ENCODE results near the gene ALOXE3. TPM values are rescaled to one million over a fixed set of nuclear protein-coding genes. Genes with fewer than 3 reads are reported as not detected.

ALOXE3 gene
- total and polyA plus RNA-seq, 2 experiments from 2014 or later: 0.10 to 0.27 TPM

- Histone ChIP-seq H3K27me3 (ENCODE audit: insufficient read depth) (no peaks in the 10 kb centered on the region), H2AFZ (no peak overlapping the region), H3F3A (replicated peaks; ENCODE audit: low read depth) (peaks cover 17% of the 10 kb centered on the region; the same call in 1 of the 2 replicates), H3K9me2 (ENCODE audit: insufficient read depth) (no peaks in the 10 kb centered on the region), H3K4me1 (ENCODE audit: insufficient read depth) (peaks cover 3% of the 10 kb centered on the region; the same call in 1 of the 2 replicates), H3K79me2 (replicated peaks; ENCODE audit: insufficient read depth) (peaks cover 4% of the 10 kb centered on the region; the same call in 1 of the 2 replicates), H3K36me3 (ENCODE audit: insufficient read depth) (no peaks in the 10 kb centered on the region; the same call in 1 of the 2 replicates), H4K20me1 (replicated peaks; ENCODE audit: insufficient read depth) (no peaks in the 10 kb centered on the region; the same call in 1 of the 2 replicates), H3K4me2 (no peak overlapping the region), H3K27ac (ENCODE audit: low read depth) (no peak overlapping the region), H3K4me3 (no peak overlapping the region)
- Mint-ChIP-seq H3K36me3 (ENCODE audit: low read depth) (peaks cover 40% of the 10 kb centered on the region), H3K27ac (no peak overlapping the region), H3K4me3 (no peak overlapping the region), H3K9me3 (no peaks in the 10 kb centered on the region), H3K27me3 (ENCODE audit: insufficient read depth, low read depth, poor library complexity) (peaks cover 11% of the 10 kb centered on the region), H3K4me1 (peaks cover 6% of the 10 kb centered on the region; the same call in 2 of the 3 replicates)
- DNase-seq (ENCODE audit: low spot score) (no peak), ATAC-seq (no peak)
- TF ChIP-seq ZNF331 (CRISPR knock-in tag; IDR thresholded peaks at IDR 0.05; ENCODE audit: low read depth) (no peak), ETS1 (IDR thresholded peaks at IDR 0.05) (no peak), REST (IDR thresholded peaks at IDR 0.05; ENCODE audit: unreplicated experiment) (no peak), CREB1 (CRISPR knock-in tag; IDR thresholded peaks at IDR 0.05; ENCODE audit: low read depth) (no peak), STAT1 (IDR thresholded peaks at IDR 0.05; ENCODE audit: unreplicated experiment) (no peak), EZH2 (IDR thresholded peaks at IDR 0.05; ENCODE audit: low read depth, unreplicated experiment) (no peak), ZNF114 (CRISPR knock-in tag; IDR thresholded peaks at IDR 0.05) (no peak), POLR2AphosphoS5 (IDR thresholded peaks at IDR 0.05; ENCODE audit: low read depth) (no peak)
Observed at GRCh38 chr17:8147805-8148404, 29.6 kb upstream of the ALOXE3 start.

GRCh38 chr17:8147141-8147804 is 29.0 kb upstream of the ALOXE3 start:
- Histone ChIP-seq H3K27me3 (ENCODE audit: insufficient read depth) (no peaks in the 10 kb centered on the region), H3K9me2 (ENCODE audit: insufficient read depth) (no peaks in the 10 kb centered on the region), H2AFZ (no peak overlapping the region), H3K4me1 (ENCODE audit: insufficient read depth) (no peaks in the 10 kb centered on the region), H3K4me3 (no peak overlapping the region), H3K4me2 (no peak overlapping the region), H3K27ac (ENCODE audit: low read depth) (no peak overlapping the region), H3K79me2 (replicated peaks; ENCODE audit: insufficient read depth) (peaks cover 4% of the 10 kb centered on the region; the same call in 1 of the 2 replicates), H3K36me3 (ENCODE audit: insufficient read depth) (no peaks in the 10 kb centered on the region; the same call in 1 of the 2 replicates), H4K20me1 (replicated peaks; ENCODE audit: insufficient read depth) (no peaks in the 10 kb centered on the region; the same call in 1 of the 2 replicates), H3F3A (replicated peaks; ENCODE audit: low read depth) (peaks cover 14% of the 10 kb centered on the region; the same call in 1 of the 2 replicates)
- no peak for ATAC-seq
- H3K36me3 Mint-ChIP-seq (ENCODE audit: low read depth): peaks cover 40% of the 10 kb centered on the region
- H3K27ac Mint-ChIP-seq: no peak overlapping the region
- H3K4me3 Mint-ChIP-seq: no peak overlapping the region
- no peak for DNase-seq (ENCODE audit: low spot score)
- peaks cover 7% of the 10 kb centered on the region for H3K27me3 Mint-ChIP-seq (ENCODE audit: insufficient read depth, low read depth, poor library complexity)
- no peaks in the 10 kb centered on the region; the same call in 2 of the 3 replicates for H3K4me1 Mint-ChIP-seq
- H3K9me3 Mint-ChIP-seq: no peaks in the 10 kb centered on the region
- no peak for TF ChIP-seq JUNB (IDR thresholded peaks at IDR 0.05; ENCODE audit: unreplicated experiment)
- no peak for TF ChIP-seq ZNF331 (CRISPR knock-in tag; IDR thresholded peaks at IDR 0.05; ENCODE audit: low read depth)
- no peak for TF ChIP-seq ETS1 (IDR thresholded peaks at IDR 0.05)
- TF ChIP-seq EZH2phosphoT487 (IDR thresholded peaks at IDR 0.05; ENCODE audit: unreplicated experiment): no peak
- no peak for TF ChIP-seq EZH2 (IDR thresholded peaks at IDR 0.05; ENCODE audit: low read depth, unreplicated experiment)
- no peak for TF ChIP-seq CREB1 (CRISPR knock-in tag; IDR thresholded peaks at IDR 0.05; ENCODE audit: low read depth)
- no peak for TF ChIP-seq NANOG (IDR thresholded peaks at IDR 0.05; ENCODE audit: borderline replicate concordance)

Measured in GM23338 (cell line).